Measurements from ENCODE around the gene GNA15.

Gene GNA15

GRCh38 chr19:3121396-3121795 is 14.4 kb upstream of the GNA15 start:
- no peak for DNase-seq (ENCODE audit: low read depth)

GRCh38 chr19:3121821-3122511 is 13.9 kb upstream of the GNA15 start:
- no peak for DNase-seq (ENCODE audit: low read depth)

- DNase-seq (ENCODE audit: low read depth) = no peak
Measured at GRCh38 chr19:3122512-3122870, 13.3 kb upstream of the GNA15 start.

- DNase-seq (ENCODE audit: low read depth) = no peak
Measured at GRCh38 chr19:3123088-3123721, 12.6 kb upstream of the GNA15 start.

- no peak for DNase-seq (ENCODE audit: low read depth)
Measured at GRCh38 chr19:3123956-3124355, 11.9 kb upstream of the GNA15 start.

- DNase-seq (ENCODE audit: low read depth) = no peak
Measured at GRCh38 chr19:3124630-3125029, 11.2 kb upstream of the GNA15 start.

- DNase-seq (ENCODE audit: low read depth) = peak; percentile 38
Measured at GRCh38 chr19:3125900-3126524, 9.8 kb upstream of the GNA15 start.

GRCh38 chr19:3129112-3129511 is 6.7 kb upstream of the GNA15 start:
- DNase-seq (ENCODE audit: low read depth) = no peak

GRCh38 chr19:3131168-3131567 is 4.7 kb upstream of the GNA15 start:
- no peak for DNase-seq (ENCODE audit: low read depth)

GRCh38 chr19:3132971-3133792 is 2.7 kb upstream of the GNA15 start:
- peak; percentile 88 for DNase-seq (ENCODE audit: low read depth)

GRCh38 chr19:3133793-3134116 is 2.1 kb upstream of the GNA15 start:
- no peak for DNase-seq (ENCODE audit: low read depth)

GRCh38 chr19:3136684-3137055 is 837 bp downstream of the GNA15 start:
- DNase-seq (ENCODE audit: low read depth) = no peak

GRCh38 chr19:3137119-3137518 is 1.3 kb downstream of the GNA15 start:
- DNase-seq (ENCODE audit: low read depth) = no peak

- no peak for DNase-seq (ENCODE audit: low read depth)
Measured at GRCh38 chr19:3138268-3138667, 2.4 kb downstream of the GNA15 start.

GRCh38 chr19:3140667-3141038 is 4.8 kb downstream of the GNA15 start:
- no peak for DNase-seq (ENCODE audit: low read depth)

GRCh38 chr19:3142292-3142670 is 6.4 kb downstream of the GNA15 start:
- no peak for DNase-seq (ENCODE audit: low read depth)

- DNase-seq (ENCODE audit: low read depth) = no peak
Measured at GRCh38 chr19:3142781-3143337, 7.0 kb downstream of the GNA15 start.

- no peak for DNase-seq (ENCODE audit: low read depth)
Measured at GRCh38 chr19:3145909-3146676, 10.3 kb downstream of the GNA15 start.

- no peak for DNase-seq (ENCODE audit: low read depth)
Measured at GRCh38 chr19:3146677-3147100, 10.9 kb downstream of the GNA15 start.

GRCh38 chr19:3148503-3148902 is 12.7 kb downstream of the GNA15 start:
- DNase-seq (ENCODE audit: low read depth) = no peak

- no peak for DNase-seq (ENCODE audit: low read depth)
Measured at GRCh38 chr19:3149089-3149488, 13.3 kb downstream of the GNA15 start.
